ENCODE measurements around the gene KLF18.
"Not testable (repeated sequence)": the region's sequence is repeated elsewhere in the genome, so short reads cannot be mapped to it uniquely, and the experiment has no call there.

Gene KLF18

GRCh38 chr1:44141531-44141930, at the start of gene KLF18:
Gene KLF18 (minus strand): TSS chr1:44141631. CDS start chr1:44141631, 0 bp downstream.
- DNase-seq, result no peak

- no peak for DNase-seq
These were observed 33.2 kb upstream of the KLF18 start for GRCh38 chr1:44174630-44175029.

- DNase-seq, result no peak
These were observed 28.9 kb upstream of the KLF18 start for GRCh38 chr1:44170281-44170823.

- no peak for DNase-seq
These were observed 27.2 kb upstream of the KLF18 start for GRCh38 chr1:44168520-44169098.

GRCh38 chr1:44161546-44161945, 20.1 kb upstream of the KLF18 start:
- DNase-seq, result no peak

- DNase-seq, result no peak
These were observed 17.4 kb upstream of the KLF18 start for GRCh38 chr1:44158871-44159270.

GRCh38 chr1:44157903-44158302, 16.5 kb upstream of the KLF18 start:
- DNase-seq, result no peak

GRCh38 chr1:44154049-44154448, 12.6 kb upstream of the KLF18 start:
- DNase-seq, result no peak

- DNase-seq, result no peak
These were observed 11.3 kb upstream of the KLF18 start for GRCh38 chr1:44152692-44153091.

- no peak for DNase-seq
These were observed 10.4 kb upstream of the KLF18 start for GRCh38 chr1:44151808-44152207.

GRCh38 chr1:44151332-44151731, 9.9 kb upstream of the KLF18 start:
- no peak for DNase-seq

GRCh38 chr1:44147582-44147981, 6.2 kb upstream of the KLF18 start:
- DNase-seq, result no peak

GRCh38 chr1:44146536-44147361, 5.3 kb upstream of the KLF18 start:
- no peak for DNase-seq

- DNase-seq, result no peak
These were observed 3.7 kb upstream of the KLF18 start for GRCh38 chr1:44144962-44145756.

GRCh38 chr1:44139565-44139964, 1.9 kb downstream of the KLF18 start:
- DNase-seq, result not testable (repeated sequence)

- no peak for DNase-seq
These were observed 3.2 kb downstream of the KLF18 start for GRCh38 chr1:44138239-44138638.

- no peak for DNase-seq
These were observed 5.5 kb downstream of the KLF18 start for GRCh38 chr1:44135886-44136285.

GRCh38 chr1:44134071-44134920, 7.1 kb downstream of the KLF18 start:
- no peak for DNase-seq

- DNase-seq, result no peak
These were observed 10.0 kb downstream of the KLF18 start for GRCh38 chr1:44131411-44131810.

GRCh38 chr1:44129616-44130500, 11.6 kb downstream of the KLF18 start:
- no peak for DNase-seq

- DNase-seq, result no peak
These were observed 21.0 kb downstream of the KLF18 start for GRCh38 chr1:44120398-44120949.

Data from NCI-H345 (cell line).